OCI-LY1 (cell line): Measurements from ENCODE around the gene OARD1.

ENCODE experiments used
- H2AFZ ChIP-seq: fragments of 200-600 bp; sonication (generic), shearing (Covaris generic); 2 replicates; pipeline ENCODE4 v1.6.0; 2014; ENCODE audit warnings: antibody characterized with exemption, mild to moderate bottlenecking, low read length
- H3F3A ChIP-seq: fragments of 200-600 bp; sonication (generic), shearing (Covaris generic); 2 replicates; pipeline ENCODE4 v1.6.0; 2014; ENCODE audit warnings: mild to moderate bottlenecking, antibody characterized with exemption, low read length, moderate library complexity; ENCODE audit not compliant: insufficient read depth
- H3K27ac ChIP-seq: fragments of 200-600 bp; sonication (generic); 2 replicates; pipeline ENCODE4 v1.5.1; 2014; ENCODE audit warnings: low read length, mixed run types, mild to moderate bottlenecking, low read depth; ENCODE audit not compliant: poor library complexity, severe bottlenecking
- H3K27me3 ChIP-seq: fragments of 200-600 bp; sonication (generic); 2 replicates; pipeline ENCODE4 v1.6.0; 2014; ENCODE audit warnings: antibody characterized with exemption, mild to moderate bottlenecking, low read length, moderate library complexity; ENCODE audit not compliant: insufficient read depth
- H3K36me3 ChIP-seq: fragments of 200-600 bp; sonication (generic); 2 replicates; pipeline ENCODE4 v1.6.1; 2014; ENCODE audit warnings: mild to moderate bottlenecking, antibody characterized with exemption, low read length, moderate library complexity, mixed read lengths; ENCODE audit not compliant: insufficient read depth
- H3K4me1 ChIP-seq: fragments of 200-600 bp; sonication (generic); 2 replicates; pipeline ENCODE4 v1.5.1; 2014; ENCODE audit warnings: mild to moderate bottlenecking, low read length, moderate library complexity; ENCODE audit not compliant: insufficient read depth, severe bottlenecking
- H3K4me2 ChIP-seq: fragments of 200-600 bp; sonication (generic), shearing (Covaris generic); 2 replicates; pipeline ENCODE4 v1.6.1; 2014; ENCODE audit warnings: low read length
- H3K4me3 ChIP-seq: fragments of 200-600 bp; sonication (generic); 2 replicates; pipeline ENCODE4 v1.5.1; 2014; ENCODE audit warnings: low read length, low read depth, mild to moderate bottlenecking, mixed read lengths; ENCODE audit not compliant: poor library complexity, severe bottlenecking
- H3K79me2 ChIP-seq: fragments of 200-600 bp; shearing (Covaris generic); 2 replicates; pipeline ENCODE4 v1.6.1; 2016; ENCODE audit warnings: mixed run types, low read length, mixed read lengths; ENCODE audit not compliant: insufficient read depth
- H3K9ac ChIP-seq: fragments of 200-600 bp; sonication (generic), shearing (Covaris generic); 2 replicates; pipeline ENCODE4 v1.6.1; 2014; ENCODE audit warnings: mild to moderate bottlenecking, low read length, mixed read lengths
- H3K9me2 ChIP-seq: fragments of 200-600 bp; sonication (generic), shearing (Covaris generic); 2 replicates; pipeline ENCODE4 v1.6.1; 2014; ENCODE audit warnings: low read depth, mild to moderate bottlenecking, low read length, mixed read lengths
- H3K9me3 ChIP-seq: fragments of 200-600 bp; shearing (Covaris generic); 2 replicates; pipeline ENCODE4 v1.6.1; 2014; ENCODE audit warnings: low read length, mixed read lengths
- H4K20me1 ChIP-seq: fragments of 200-600 bp; sonication (generic), shearing (Covaris generic); 2 replicates; pipeline ENCODE4 v1.6.0; 2016; ENCODE audit warnings: mild to moderate bottlenecking, low read length; ENCODE audit not compliant: insufficient read depth
- CTCF ChIP-seq: fragments of 200-600 bp; sonication (generic), shearing (Covaris generic); IDR thresholded peaks from 2 replicates; pipeline ENCODE4 v1.5.1; 2017; ENCODE audit warnings: mild to moderate bottlenecking, antibody characterized with exemption, low read length, moderate library complexity, mixed read lengths
- EZH2 ChIP-seq: fragments of 200-600 bp; sonication (generic), shearing (Covaris generic); IDR thresholded peaks from 2 replicates; pipeline ENCODE4 v1.8.0; 2017; ENCODE audit warnings: borderline replicate concordance, mixed run types, mild to moderate bottlenecking, antibody characterized with exemption, low read length, moderate library complexity, mixed read lengths

Gene OARD1

GRCh38 chr6:41074692-41075436 is 2.7 kb upstream of the OARD1 start:
- Histone ChIP-seq H3K27me3 (no peaks in the 10 kb centered on the region), H3K9ac (peak overlapping the region; percentile 97; the same call in 1 of the 2 replicates), H3K4me2 (peak overlapping the region; percentile 90), H4K20me1 (0 out of 2 replicates have a peak, but pooled peaks cover 2% of the 10 kb centered on the region), H2AFZ (no peak overlapping the region), H3K9me2 (no peaks in the 10 kb centered on the region), H3K79me2 (peaks cover 67% of the 10 kb centered on the region), H3K36me3 (peaks cover 24% of the 10 kb centered on the region), H3F3A (no peaks in the 10 kb centered on the region), H3K4me1 (peaks cover 70% of the 10 kb centered on the region), H3K27ac (peak overlapping the region; percentile 91), H3K9me3 (no peaks in the 10 kb centered on the region), H3K4me3 (peak overlapping the region; percentile 97)
- TF ChIP-seq EZH2 (no peak), CTCF (no peak)

GRCh38 chr6:41073968-41074691 is 2.0 kb upstream of the OARD1 start:
- Histone ChIP-seq H3K79me2 (peaks cover 59% of the 10 kb centered on the region), H3F3A (no peaks in the 10 kb centered on the region), H3K4me2 (peak overlapping the region; percentile 90), H2AFZ (no peak overlapping the region), H3K9ac (peak overlapping the region; percentile 97), H3K4me3 (peak overlapping the region; percentile 97), H3K27me3 (no peaks in the 10 kb centered on the region), H3K9me2 (no peaks in the 10 kb centered on the region), H4K20me1 (0 out of 2 replicates have a peak, but pooled peaks cover 2% of the 10 kb centered on the region), H3K36me3 (peaks cover 17% of the 10 kb centered on the region; the same call in 1 of the 2 replicates), H3K9me3 (no peaks in the 10 kb centered on the region), H3K27ac (peak overlapping the region; percentile 91), H3K4me1 (peaks cover 63% of the 10 kb centered on the region)
- TF ChIP-seq CTCF (no peak), EZH2 (no peak)

GRCh38 chr6:41073203-41073967 is 1.2 kb upstream of the OARD1 start:
- Histone ChIP-seq H2AFZ (no peak overlapping the region), H3K27me3 (no peaks in the 10 kb centered on the region), H4K20me1 (0 out of 2 replicates have a peak, but pooled peaks cover 2% of the 10 kb centered on the region), H3K4me3 (peak overlapping the region; percentile 97), H3K4me2 (peak overlapping the region; percentile 90), H3K9me2 (no peaks in the 10 kb centered on the region), H3F3A (no peaks in the 10 kb centered on the region), H3K9ac (peak overlapping the region; percentile 97), H3K9me3 (no peaks in the 10 kb centered on the region), H3K27ac (peak overlapping the region; percentile 91), H3K4me1 (peaks cover 55% of the 10 kb centered on the region), H3K36me3 (peaks cover 9% of the 10 kb centered on the region; the same call in 1 of the 2 replicates), H3K79me2 (peaks cover 52% of the 10 kb centered on the region)
- TF ChIP-seq EZH2: no peak
- no peak for TF ChIP-seq CTCF
